A673 (cell line): ENCODE measurements around the gene CRYBG2.

Experiments used
- EZH2 ChIP-seq: fragments of 200-600 bp; sonication (generic); IDR thresholded peaks from 2 replicates; pipeline ENCODE4 v1.6.1; 2017; ENCODE audit warnings: borderline replicate concordance, low read depth, mild to moderate bottlenecking, mixed read lengths, antibody characterized with exemption, low read length; ENCODE audit not compliant: poor library complexity, severe bottlenecking
- TF ChIP-seq, protein P1 (sequence below): fragments of 300-800, 200-600 bp; sonication (generic); conservative IDR thresholded peaks from 2 replicates; pipeline ENCODE4 v1.5.1; 2017; ENCODE audit warnings: low read depth, mild to moderate bottlenecking, antibody characterized with exemption, low read length, moderate library complexity, mixed read lengths

DNA sequence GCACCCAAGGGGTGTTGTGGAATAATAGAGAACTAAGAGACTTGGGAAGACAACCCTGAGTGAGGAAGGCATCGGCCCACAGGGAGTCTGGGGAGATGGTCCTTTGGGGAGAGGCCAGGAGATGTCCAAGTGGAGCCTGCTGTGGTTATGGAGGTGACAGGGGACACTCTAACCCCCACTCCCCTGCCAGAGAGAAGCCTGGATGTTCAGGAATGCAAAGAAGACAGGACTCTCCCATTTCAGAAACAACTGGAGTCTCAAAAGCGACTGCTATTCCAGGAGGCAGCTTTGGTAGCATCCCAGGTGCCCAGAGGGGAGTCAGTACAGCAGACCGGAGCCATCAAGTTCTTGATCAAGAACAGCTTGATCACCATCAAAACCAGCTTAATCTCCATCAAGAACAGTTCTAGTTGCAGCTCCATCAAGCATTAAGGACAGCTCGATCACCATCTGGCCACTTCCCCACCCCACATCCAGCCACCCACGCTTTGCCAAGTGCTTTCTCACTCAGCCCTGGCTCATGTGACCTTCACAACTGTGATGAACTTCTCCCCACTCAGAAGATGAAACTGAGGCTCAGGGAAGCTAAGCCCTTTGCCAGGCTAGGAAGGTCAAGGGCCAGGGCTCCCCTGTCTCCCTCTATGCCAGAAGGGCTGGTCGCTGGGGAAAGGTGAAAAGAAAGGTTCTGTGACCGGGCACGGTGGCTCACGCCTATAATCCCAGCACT, 35.4 kb downstream of the CRYBG2 start:
- TF ChIP-seq, protein P1, sequence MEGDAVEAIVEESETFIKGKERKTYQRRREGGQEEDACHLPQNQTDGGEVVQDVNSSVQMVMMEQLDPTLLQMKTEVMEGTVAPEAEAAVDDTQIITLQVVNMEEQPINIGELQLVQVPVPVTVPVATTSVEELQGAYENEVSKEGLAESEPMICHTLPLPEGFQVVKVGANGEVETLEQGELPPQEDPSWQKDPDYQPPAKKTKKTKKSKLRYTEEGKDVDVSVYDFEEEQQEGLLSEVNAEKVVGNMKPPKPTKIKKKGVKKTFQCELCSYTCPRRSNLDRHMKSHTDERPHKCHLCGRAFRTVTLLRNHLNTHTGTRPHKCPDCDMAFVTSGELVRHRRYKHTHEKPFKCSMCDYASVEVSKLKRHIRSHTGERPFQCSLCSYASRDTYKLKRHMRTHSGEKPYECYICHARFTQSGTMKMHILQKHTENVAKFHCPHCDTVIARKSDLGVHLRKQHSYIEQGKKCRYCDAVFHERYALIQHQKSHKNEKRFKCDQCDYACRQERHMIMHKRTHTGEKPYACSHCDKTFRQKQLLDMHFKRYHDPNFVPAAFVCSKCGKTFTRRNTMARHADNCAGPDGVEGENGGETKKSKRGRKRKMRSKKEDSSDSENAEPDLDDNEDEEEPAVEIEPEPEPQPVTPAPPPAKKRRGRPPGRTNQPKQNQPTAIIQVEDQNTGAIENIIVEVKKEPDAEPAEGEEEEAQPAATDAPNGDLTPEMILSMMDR, result no peak
- TF ChIP-seq EZH2, result no peak
